ENCODE measurements around the gene CAMTA1. TPM values are rescaled to one million over a fixed set of nuclear protein-coding genes. Genes with fewer than 3 reads are reported as not detected.

The CAMTA1 gene
- total RNA-seq, 1 experiment from 2014 or later = 60.0 TPM

- Histone ChIP-seq H3K4me3 (ENCODE audit: low read depth, low read length) (no peak overlapping the region), H3K9me3 (no peaks in the 10 kb centered on the region), H3K27me3 (replicated peaks; ENCODE audit: control insufficient read depth, insufficient read depth, low read length) (no peaks in the 10 kb centered on the region), H3K4me1 (no peaks in the 10 kb centered on the region), H3K36me3 (ENCODE audit: control insufficient read depth, insufficient read depth, low read length) (no peaks in the 10 kb centered on the region)
- ChIA-PET CTCF (no interaction called here), POLR2A (no interaction called here)
- Mint-ChIP-seq H3K4me1 (ENCODE audit: low read depth, unreplicated experiment) (no peaks in the 10 kb centered on the region), H3K27me3 (ENCODE audit: insufficient read depth, unreplicated experiment) (peaks cover 27% of the 10 kb centered on the region), H3K4me3 (ENCODE audit: unreplicated experiment) (no peak overlapping the region), H3K36me3 (ENCODE audit: insufficient read depth, unreplicated experiment) (no peaks in the 10 kb centered on the region), H3K27ac (ENCODE audit: unreplicated experiment) (no peak overlapping the region), H3K9me3 (ENCODE audit: unreplicated experiment) (no peaks in the 10 kb centered on the region)
- TF ChIP-seq CTCF (IDR thresholded peaks at IDR 0.05; ENCODE audit: insufficient read depth in 1 of 2, low read depth in 1 of 2, low read length in 1 of 2, severe bottlenecking in 1 of 2, unreplicated experiment in 1 of 2) = no peak
- DNase-seq = no peak
- BruUV-seq (replicated peaks) = no TSS peak
- intact Hi-C loops (cut with micrococcal nuclease; ENCODE audit: unreplicated experiment) = no loop called here
Measured at GRCh38 chr1:6996866-6997265, 211.6 kb downstream of the CAMTA1 start.

- CTCF ChIA-PET = interaction anchor here (0.6 to 1.6 kb wide), 2 partner anchors 72 to 114 kb away, joined by 3 to 6 read pairs; no protein-coding TSS in a partner anchor
- peak; percentile 60 to 64 for DNase-seq
- Histone ChIP-seq H3K9me3 (no peaks in the 10 kb centered on the region), H3K27me3 (replicated peaks; ENCODE audit: control insufficient read depth, insufficient read depth, low read length) (no peaks in the 10 kb centered on the region), H3K4me3 (ENCODE audit: low read depth, low read length) (no peak overlapping the region), H3K4me1 (no peaks in the 10 kb centered on the region), H3K36me3 (ENCODE audit: control insufficient read depth, insufficient read depth, low read length) (no peaks in the 10 kb centered on the region)
- no TSS peak for BruUV-seq (replicated peaks)
- H3K4me1 Mint-ChIP-seq (ENCODE audit: low read depth, unreplicated experiment) = no peaks in the 10 kb centered on the region
- no peak overlapping the region for H3K4me3 Mint-ChIP-seq (ENCODE audit: unreplicated experiment)
- intact Hi-C loops (cut with micrococcal nuclease; ENCODE audit: unreplicated experiment) = no loop called here
- peaks cover 25% of the 10 kb centered on the region for H3K27me3 Mint-ChIP-seq (ENCODE audit: insufficient read depth, unreplicated experiment)
- no peak overlapping the region for H3K27ac Mint-ChIP-seq (ENCODE audit: unreplicated experiment)
- peak in 1 of 2 experiments; percentile 22 for TF ChIP-seq CTCF (IDR thresholded peaks at IDR 0.05; ENCODE audit: insufficient read depth in 1 of 2, low read depth in 1 of 2, low read length in 1 of 2, severe bottlenecking in 1 of 2, unreplicated experiment in 1 of 2)
- no peaks in the 10 kb centered on the region for H3K36me3 Mint-ChIP-seq (ENCODE audit: insufficient read depth, unreplicated experiment)
- no peaks in the 10 kb centered on the region for H3K9me3 Mint-ChIP-seq (ENCODE audit: unreplicated experiment)
- POLR2A ChIA-PET = no interaction called here
Measured at GRCh38 chr1:6998267-6998666, 213.0 kb downstream of the CAMTA1 start.

GRCh38 chr1:6999826-7000225, 214.6 kb downstream of the CAMTA1 start:
- peaks cover 22% of the 10 kb centered on the region for H3K27me3 Mint-ChIP-seq (ENCODE audit: insufficient read depth, unreplicated experiment)
- Histone ChIP-seq H3K27me3 (replicated peaks; ENCODE audit: control insufficient read depth, insufficient read depth, low read length) (no peaks in the 10 kb centered on the region), H3K4me1 (no peaks in the 10 kb centered on the region), H3K4me3 (ENCODE audit: low read depth, low read length) (no peak overlapping the region), H3K9me3 (no peaks in the 10 kb centered on the region), H3K36me3 (ENCODE audit: control insufficient read depth, insufficient read depth, low read length) (no peaks in the 10 kb centered on the region)
- no peaks in the 10 kb centered on the region for H3K36me3 Mint-ChIP-seq (ENCODE audit: insufficient read depth, unreplicated experiment)
- intact Hi-C loops (cut with micrococcal nuclease; ENCODE audit: unreplicated experiment) = no loop called here
- no peak for DNase-seq
- ChIA-PET CTCF (no interaction called here), POLR2A (no interaction called here)
- BruUV-seq (replicated peaks) = no TSS peak
- TF ChIP-seq CTCF (IDR thresholded peaks at IDR 0.05; ENCODE audit: insufficient read depth in 1 of 2, low read depth in 1 of 2, low read length in 1 of 2, severe bottlenecking in 1 of 2, unreplicated experiment in 1 of 2) = no peak
- H3K9me3 Mint-ChIP-seq (ENCODE audit: unreplicated experiment) = no peaks in the 10 kb centered on the region
- no peak overlapping the region for H3K4me3 Mint-ChIP-seq (ENCODE audit: unreplicated experiment)
- no peak overlapping the region for H3K27ac Mint-ChIP-seq (ENCODE audit: unreplicated experiment)
- no peaks in the 10 kb centered on the region for H3K4me1 Mint-ChIP-seq (ENCODE audit: low read depth, unreplicated experiment)
